Brain microvascular endothelial cell (primary cell): Measurements from ENCODE around the gene HSPA14.

Experiments used
- DNase-seq: peaks from one replicate; pipeline ENCODE4 v3.0.0-alpha.2; 2020
- H3K27ac ChIP-seq: fragments of 250-450 bp; sonication (Bioruptor Pico); 2 replicates; pipeline ENCODE4 v1.5.1; 2020; ENCODE audit warnings: mild to moderate bottlenecking, moderate library complexity
- H3K27me3 ChIP-seq: fragments of 250-450 bp; sonication (Bioruptor Pico); replicated peaks from 2 replicates; pipeline ENCODE4 v1.5.1; 2020; ENCODE audit warnings: mild to moderate bottlenecking
- H3K36me3 ChIP-seq: fragments of 250-450 bp; sonication (Bioruptor Pico); replicated peaks from 2 replicates; pipeline ENCODE4 v1.5.1; 2020; ENCODE audit warnings: mild to moderate bottlenecking
- H3K4me3 ChIP-seq: 2 replicates; pipeline ENCODE4 v1.5.1; 2011; ENCODE audit warnings: low read depth, mild to moderate bottlenecking, control low read depth, low read length, moderate library complexity
- CTCF ChIP-seq: IDR thresholded peaks from 2 replicates; pipeline ENCODE4 v1.5.1; 2011; ENCODE audit warnings: low read depth, mild to moderate bottlenecking, moderate library complexity, low read length, control low read depth, inconsistent platforms; ENCODE audit errors: missing control alignments
- in situ Hi-C: cut with HindIII; loops from 2 replicates; pipeline ENCODE4 v1.10.0; 2017; ENCODE audit warnings: low sequenced_read_pairs, low pct_ligation_motif_present

Gene HSPA14

DNA sequence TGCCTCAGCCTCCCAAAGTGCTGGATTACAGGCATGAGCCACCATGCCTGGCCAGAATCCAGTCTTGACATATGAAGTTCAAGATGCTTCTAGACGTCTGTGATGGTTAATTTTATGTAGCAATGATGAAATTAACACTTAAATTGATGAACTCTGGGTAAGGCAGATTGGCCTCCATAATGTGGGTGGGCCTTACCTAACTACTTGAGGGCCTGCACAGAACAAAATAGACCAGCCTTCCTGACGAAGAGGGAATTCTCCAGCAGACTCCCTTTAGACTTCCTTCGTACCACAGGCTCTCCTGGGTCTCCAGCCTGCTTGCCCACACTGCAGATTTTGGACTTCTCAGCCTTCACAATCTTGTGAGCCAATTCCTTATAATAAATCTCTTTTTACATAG lies 5.0 kb upstream of the HSPA14 start:
- no peak for TF ChIP-seq CTCF
- Histone ChIP-seq H3K27ac (no peak overlapping the region), H3K36me3 (no peaks in the 10 kb centered on the region), H3K27me3 (no peaks in the 10 kb centered on the region), H3K4me3 (no peak overlapping the region)
- in situ Hi-C loops: no loop called here
- no peak for DNase-seq

- Histone ChIP-seq H3K36me3 (no peaks in the 10 kb centered on the region), H3K27ac (no peak overlapping the region), H3K4me3 (no peak overlapping the region), H3K27me3 (no peaks in the 10 kb centered on the region)
- DNase-seq: no peak
- in situ Hi-C loops: no loop called here
- no peak for TF ChIP-seq CTCF
Measured at GRCh38 chr10:14836208-14836607, 1.9 kb upstream of the HSPA14 start.

- TF ChIP-seq CTCF: no peak
- DNase-seq: no peak
- in situ Hi-C loops: no loop called here
- peak overlapping the region; percentile 76 for H3K27ac ChIP-seq
- H3K27me3 ChIP-seq: no peaks in the 10 kb centered on the region
- peak overlapping the region; percentile 85 for H3K4me3 ChIP-seq
- peaks cover 9% of the 10 kb centered on the region for H3K36me3 ChIP-seq
Measured at GRCh38 chr10:14837003-14837756, 926 bp upstream of the HSPA14 start.

GRCh38 chr10:14838582-14839304 lies 637 bp downstream of the HSPA14 start:
- DNase-seq: peak; percentile 5

GRCh38 chr10:14839305-14839695 lies 1.2 kb downstream of the HSPA14 start:
- DNase-seq: peak; percentile 22
- peaks cover 30% of the 10 kb centered on the region for H3K36me3 ChIP-seq
- peak overlapping the region; percentile 72 for H3K27ac ChIP-seq
- TF ChIP-seq CTCF: no peak
- peak overlapping the region; percentile 95 for H3K4me3 ChIP-seq
- in situ Hi-C loops: no loop called here
- no peaks in the 10 kb centered on the region for H3K27me3 ChIP-seq

More at GRCh38 chr10:14838582-14839304, 637 bp downstream of the HSPA14 start:
- H3K27me3 ChIP-seq: no peaks in the 10 kb centered on the region
- H3K4me3 ChIP-seq: peak overlapping the region; percentile 95
- H3K36me3 ChIP-seq: peaks cover 25% of the 10 kb centered on the region
- in situ Hi-C loops: no loop called here
- TF ChIP-seq CTCF: no peak
- peak overlapping the region; percentile 72 for H3K27ac ChIP-seq
